ENCODE results near the gene GNPTAB.

DNA sequence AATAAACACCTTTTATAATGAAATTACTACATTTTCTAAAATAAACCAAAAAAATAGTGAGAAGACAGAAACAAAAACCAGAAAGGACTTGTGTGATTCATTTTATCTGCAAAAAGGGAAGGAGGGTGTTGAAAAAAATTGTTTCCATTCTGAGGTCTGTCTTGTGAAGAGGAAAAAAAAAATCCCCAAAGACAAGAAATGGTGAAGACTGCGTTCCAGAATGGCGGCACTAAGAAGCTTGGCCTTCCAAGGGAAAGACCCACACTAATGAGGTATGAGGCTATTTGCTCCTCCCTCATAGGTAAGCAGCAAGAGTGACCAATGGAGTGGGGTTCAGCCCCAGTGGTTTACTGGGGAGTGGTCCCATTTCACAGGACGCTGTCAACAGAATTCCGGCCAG lies 35.0 kb downstream of the GNPTAB start:
- TF ChIP-seq, protein P1, sequence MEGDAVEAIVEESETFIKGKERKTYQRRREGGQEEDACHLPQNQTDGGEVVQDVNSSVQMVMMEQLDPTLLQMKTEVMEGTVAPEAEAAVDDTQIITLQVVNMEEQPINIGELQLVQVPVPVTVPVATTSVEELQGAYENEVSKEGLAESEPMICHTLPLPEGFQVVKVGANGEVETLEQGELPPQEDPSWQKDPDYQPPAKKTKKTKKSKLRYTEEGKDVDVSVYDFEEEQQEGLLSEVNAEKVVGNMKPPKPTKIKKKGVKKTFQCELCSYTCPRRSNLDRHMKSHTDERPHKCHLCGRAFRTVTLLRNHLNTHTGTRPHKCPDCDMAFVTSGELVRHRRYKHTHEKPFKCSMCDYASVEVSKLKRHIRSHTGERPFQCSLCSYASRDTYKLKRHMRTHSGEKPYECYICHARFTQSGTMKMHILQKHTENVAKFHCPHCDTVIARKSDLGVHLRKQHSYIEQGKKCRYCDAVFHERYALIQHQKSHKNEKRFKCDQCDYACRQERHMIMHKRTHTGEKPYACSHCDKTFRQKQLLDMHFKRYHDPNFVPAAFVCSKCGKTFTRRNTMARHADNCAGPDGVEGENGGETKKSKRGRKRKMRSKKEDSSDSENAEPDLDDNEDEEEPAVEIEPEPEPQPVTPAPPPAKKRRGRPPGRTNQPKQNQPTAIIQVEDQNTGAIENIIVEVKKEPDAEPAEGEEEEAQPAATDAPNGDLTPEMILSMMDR (conservative IDR thresholded peaks at IDR 0.05), result no peak
- TF ChIP-seq EZH2 (IDR thresholded peaks at IDR 0.05; ENCODE audit: low read depth), result no peak

Measured in PC-9 (cell line).